Stimulated activated CD8-positive, alpha-beta memory T cell treated with anti-CD3 and anti-CD28 coated beads, Interleukin-2, amount 100 ng/mL, for 48 hours (primary cell): ENCODE data around the gene TRAF5.
"Not testable (repeated sequence)": the region's sequence is repeated elsewhere in the genome, so short reads cannot be mapped to it uniquely, and the experiment has no call there.

ENCODE experiments used
- DNase-seq, 2 donors: peaks; one replicate each; pipeline ENCODE4 v3.0.0-alpha.2; 2020; ENCODE audit warnings: low read depth in 2 of 2

The TRAF5 gene

GRCh38 chr1:211345719-211346118 lies 19.1 kb downstream of the TRAF5 start:
- DNase-seq, result no peak

- DNase-seq, result no peak
These were observed 20.6 kb downstream of the TRAF5 start for GRCh38 chr1:211347077-211347844.

- no peak for DNase-seq
These were observed 21.9 kb downstream of the TRAF5 start for GRCh38 chr1:211348547-211348946.

GRCh38 chr1:211349741-211350140 lies 23.1 kb downstream of the TRAF5 start:
- DNase-seq, result no peak

- DNase-seq, result not testable (repeated sequence)
These were observed 25.4 kb downstream of the TRAF5 start for GRCh38 chr1:211352055-211352454.

GRCh38 chr1:211352465-211352864 lies 25.8 kb downstream of the TRAF5 start:
- DNase-seq, result no peak

- peak in 1 of 2 donors; percentile 43 for DNase-seq
These were observed 26.4 kb downstream of the TRAF5 start for GRCh38 chr1:211352985-211353515.

GRCh38 chr1:211353562-211354212 lies 27.1 kb downstream of the TRAF5 start:
- DNase-seq, result no peak

- DNase-seq, result no peak
These were observed 29.2 kb downstream of the TRAF5 start for GRCh38 chr1:211355873-211356272.

GRCh38 chr1:211356723-211357407 lies 30.2 kb downstream of the TRAF5 start:
- no peak for DNase-seq

- no peak for DNase-seq
These were observed 32.1 kb downstream of the TRAF5 start for GRCh38 chr1:211358685-211359084.

GRCh38 chr1:211359876-211360275 lies 33.2 kb downstream of the TRAF5 start:
- DNase-seq, result no peak

GRCh38 chr1:211361202-211361601 lies 34.6 kb downstream of the TRAF5 start:
- DNase-seq, result no peak

GRCh38 chr1:211369640-211370039 lies 43.0 kb downstream of the TRAF5 start:
- DNase-seq, result no peak

GRCh38 chr1:211370669-211371068 lies 44.0 kb downstream of the TRAF5 start:
- no peak for DNase-seq

GRCh38 chr1:211371406-211372105 lies 44.9 kb downstream of the TRAF5 start:
- DNase-seq, result no peak

- no peak for DNase-seq
These were observed 45.8 kb downstream of the TRAF5 start for GRCh38 chr1:211372463-211372862.

- DNase-seq, result no peak
These were observed 48.6 kb downstream of the TRAF5 start for GRCh38 chr1:211375146-211375818.

GRCh38 chr1:211375949-211376348 lies 49.3 kb downstream of the TRAF5 start:
- no peak for DNase-seq

GRCh38 chr1:211376807-211377470 lies 50.3 kb downstream of the TRAF5 start:
- no peak for DNase-seq
